Central memory CD8-positive, alpha-beta T cell (primary cell): ENCODE data around the gene MAP3K4.
A peak's percentile ranks its signal among the peaks of the same experiment; 100 is the strongest.

ENCODE experiments used
- ATAC-seq: fragments of 150-1000 bp; cut with Tn5 transposase; replicated peaks from 2 replicates; pipeline ENCODE4 v1.10.0; 2022; ENCODE audit warnings: mild to moderate bottlenecking, moderate FRiP score, moderate number of reproducible peaks; ENCODE audit not compliant: poor library complexity, severe bottlenecking; ENCODE audit errors: extremely low read depth
- DNase-seq, 2 donors: peaks; one replicate each; pipeline ENCODE4 v3.0.0; 2021; ENCODE audit warnings: low spot score in 2 of 2
- H3K27ac Mint-ChIP-seq: one replicate; pipeline ENCODE4 v1.8.0; 2022; ENCODE audit warnings: low read depth, mild to moderate bottlenecking, moderate library complexity, mixed read lengths
- H3K27me3 Mint-ChIP-seq: one replicate; pipeline ENCODE4 v1.8.0; 2022; ENCODE audit warnings: mixed read lengths
- H3K36me3 Mint-ChIP-seq: one replicate; pipeline ENCODE4 v1.8.0; 2022; ENCODE audit warnings: mild to moderate bottlenecking, moderate library complexity, mixed read lengths; ENCODE audit not compliant: insufficient read depth
- H3K4me1 Mint-ChIP-seq: one replicate; pipeline ENCODE4 v1.8.0; 2022; ENCODE audit warnings: mixed read lengths
- H3K4me3 Mint-ChIP-seq: one replicate; pipeline ENCODE4 v1.8.0; 2022; ENCODE audit warnings: mild to moderate bottlenecking, moderate library complexity, mixed read lengths
- H3K9me3 Mint-ChIP-seq: one replicate; pipeline ENCODE4 v1.8.0; 2022; ENCODE audit warnings: mixed read lengths

The MAP3K4 gene

GRCh38 chr6:161017766-161018564, 26.4 kb downstream of the MAP3K4 start:
- H3K4me3 Mint-ChIP-seq: no peak overlapping the region
- peaks cover 30% of the 10 kb centered on the region for H3K4me1 Mint-ChIP-seq
- ATAC-seq: no peak
- no peaks in the 10 kb centered on the region for H3K27me3 Mint-ChIP-seq
- no peaks in the 10 kb centered on the region for H3K9me3 Mint-ChIP-seq
- no peak for DNase-seq
- peaks cover 2% of the 10 kb centered on the region for H3K36me3 Mint-ChIP-seq
- no peak overlapping the region for H3K27ac Mint-ChIP-seq

- no peaks in the 10 kb centered on the region for H3K27me3 Mint-ChIP-seq
- H3K4me1 Mint-ChIP-seq: peaks cover 35% of the 10 kb centered on the region
- no peak for ATAC-seq
- H3K9me3 Mint-ChIP-seq: no peaks in the 10 kb centered on the region
- H3K36me3 Mint-ChIP-seq: peaks cover 2% of the 10 kb centered on the region
- no peak for DNase-seq
- no peak overlapping the region for H3K27ac Mint-ChIP-seq
- no peak overlapping the region for H3K4me3 Mint-ChIP-seq
Measured at GRCh38 chr6:161019324-161019839, 27.8 kb downstream of the MAP3K4 start.

GRCh38 chr6:161021543-161021942, 30.0 kb downstream of the MAP3K4 start:
- no peak for ATAC-seq
- H3K9me3 Mint-ChIP-seq: no peaks in the 10 kb centered on the region
- no peaks in the 10 kb centered on the region for H3K27me3 Mint-ChIP-seq
- H3K4me1 Mint-ChIP-seq: peaks cover 43% of the 10 kb centered on the region
- DNase-seq: no peak
- no peak overlapping the region for H3K27ac Mint-ChIP-seq
- H3K36me3 Mint-ChIP-seq: peaks cover 3% of the 10 kb centered on the region
- no peak overlapping the region for H3K4me3 Mint-ChIP-seq

- H3K4me1 Mint-ChIP-seq: peaks cover 48% of the 10 kb centered on the region
Measured at GRCh38 chr6:161021998-161022743, 30.6 kb downstream of the MAP3K4 start.

GRCh38 chr6:161023316-161023715, 31.7 kb downstream of the MAP3K4 start:
- no peak for ATAC-seq
- peaks cover 52% of the 10 kb centered on the region for H3K4me1 Mint-ChIP-seq

More at GRCh38 chr6:161021998-161022743, 30.6 kb downstream of the MAP3K4 start:
- Mint-ChIP-seq H3K9me3 (no peaks in the 10 kb centered on the region), H3K27ac (no peak overlapping the region), H3K27me3 (no peaks in the 10 kb centered on the region), H3K4me3 (no peak overlapping the region), H3K36me3 (peaks cover 3% of the 10 kb centered on the region)
- ATAC-seq (no peak), DNase-seq (no peak)

GRCh38 chr6:161024364-161024920, 32.9 kb downstream of the MAP3K4 start:
- H3K9me3 Mint-ChIP-seq: no peaks in the 10 kb centered on the region
- no peak for ATAC-seq
- peaks cover 3% of the 10 kb centered on the region for H3K36me3 Mint-ChIP-seq
- H3K27ac Mint-ChIP-seq: no peak overlapping the region
- no peaks in the 10 kb centered on the region for H3K27me3 Mint-ChIP-seq
- no peak overlapping the region for H3K4me3 Mint-ChIP-seq
- DNase-seq: no peak
- H3K4me1 Mint-ChIP-seq: peaks cover 56% of the 10 kb centered on the region

More at GRCh38 chr6:161023316-161023715, 31.7 kb downstream of the MAP3K4 start:
- H3K9me3 Mint-ChIP-seq: no peaks in the 10 kb centered on the region
- no peak for DNase-seq
- H3K27ac Mint-ChIP-seq: no peak overlapping the region
- peaks cover 3% of the 10 kb centered on the region for H3K36me3 Mint-ChIP-seq
- no peaks in the 10 kb centered on the region for H3K27me3 Mint-ChIP-seq
- H3K4me3 Mint-ChIP-seq: no peak overlapping the region

GRCh38 chr6:161027385-161027784, 35.8 kb downstream of the MAP3K4 start:
- Mint-ChIP-seq H3K4me1 (peaks cover 68% of the 10 kb centered on the region), H3K4me3 (no peak overlapping the region), H3K27ac (no peak overlapping the region), H3K9me3 (no peaks in the 10 kb centered on the region), H3K27me3 (no peaks in the 10 kb centered on the region), H3K36me3 (peaks cover 3% of the 10 kb centered on the region)
- DNase-seq: no peak
- no peak for ATAC-seq

GRCh38 chr6:161029195-161029809, 37.7 kb downstream of the MAP3K4 start:
- DNase-seq (no peak), ATAC-seq (no peak)
- Mint-ChIP-seq H3K27me3 (no peaks in the 10 kb centered on the region), H3K27ac (no peak overlapping the region), H3K4me1 (peaks cover 64% of the 10 kb centered on the region), H3K9me3 (no peaks in the 10 kb centered on the region), H3K36me3 (peaks cover 7% of the 10 kb centered on the region), H3K4me3 (no peak overlapping the region)

- H3K4me1 Mint-ChIP-seq: peaks cover 50% of the 10 kb centered on the region
- H3K4me3 Mint-ChIP-seq: no peak overlapping the region
- no peaks in the 10 kb centered on the region for H3K27me3 Mint-ChIP-seq
- peaks cover 12% of the 10 kb centered on the region for H3K36me3 Mint-ChIP-seq
- H3K27ac Mint-ChIP-seq: no peak overlapping the region
- H3K9me3 Mint-ChIP-seq: no peaks in the 10 kb centered on the region
- DNase-seq (no peak), ATAC-seq (no peak)
Measured at GRCh38 chr6:161031721-161032495, 40.3 kb downstream of the MAP3K4 start.

GRCh38 chr6:161033667-161034066, 42.1 kb downstream of the MAP3K4 start:
- H3K9me3 Mint-ChIP-seq: no peaks in the 10 kb centered on the region
- no peak overlapping the region for H3K27ac Mint-ChIP-seq
- DNase-seq (no peak), ATAC-seq (no peak)
- peaks cover 42% of the 10 kb centered on the region for H3K4me1 Mint-ChIP-seq
- no peaks in the 10 kb centered on the region for H3K27me3 Mint-ChIP-seq
- peaks cover 17% of the 10 kb centered on the region for H3K36me3 Mint-ChIP-seq
- H3K4me3 Mint-ChIP-seq: no peak overlapping the region

- Mint-ChIP-seq H3K9me3 (no peaks in the 10 kb centered on the region), H3K36me3 (peaks cover 21% of the 10 kb centered on the region), H3K27ac (peak overlapping the region; percentile 1), H3K4me1 (peaks cover 31% of the 10 kb centered on the region), H3K4me3 (no peak overlapping the region), H3K27me3 (no peaks in the 10 kb centered on the region)
- DNase-seq (no peak), ATAC-seq (no peak)
Measured at GRCh38 chr6:161035182-161035980, 43.8 kb downstream of the MAP3K4 start.
